ENCODE results near the gene PKN1. TPM values are rescaled to one million over a fixed set of nuclear protein-coding genes. Genes with fewer than 3 reads are reported as not detected.

PKN1 gene
- total and polyA plus RNA-seq, 4 donors = 84.3 to 197 (median 121) TPM

DNA sequence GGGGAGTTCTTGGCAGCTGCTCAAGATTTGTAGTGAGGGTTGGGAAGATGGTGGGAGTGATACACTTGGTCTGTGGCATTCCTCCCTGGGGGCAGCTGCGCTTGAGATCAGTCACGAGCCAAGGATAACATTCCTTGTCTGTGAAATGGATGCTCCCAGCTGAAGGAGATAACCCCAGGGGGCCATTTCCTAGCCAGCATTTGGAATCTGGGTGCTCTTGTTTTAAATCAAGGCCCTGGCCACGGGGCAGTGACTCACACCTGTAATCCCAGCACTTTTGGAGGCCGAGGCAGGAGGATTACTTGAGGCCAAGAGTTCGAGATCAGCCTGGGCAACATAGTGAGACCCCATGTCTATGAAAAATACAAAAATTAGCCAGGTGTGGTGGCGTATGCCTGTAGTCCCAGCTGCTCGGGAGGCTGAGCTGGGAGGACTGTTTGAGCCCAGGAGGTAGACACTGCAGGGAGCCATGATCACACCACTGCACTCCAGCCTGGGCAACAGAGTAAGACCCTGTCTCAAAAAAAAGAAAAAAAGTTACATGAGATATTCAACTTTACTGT, 4.6 kb downstream of the PKN1 start:
- Histone ChIP-seq H3K27ac (ENCODE audit: low read depth in 1 of 2, low read length in 1 of 2) (no peak overlapping the region), H3K36me3 (ENCODE audit: control insufficient read depth in 4 of 4, insufficient read depth in 4 of 4, low read length in 4 of 4) (peaks cover 0 to 8% (median 6%) of the 10 kb centered on the region in 4 donors), H3K4me3 (no peak overlapping the region), H3K4me1 (ENCODE audit: control insufficient read depth in 5 of 5, insufficient read depth in 5 of 5, low read length in 5 of 5) (peaks cover 0 to 23% (median 10%) of the 10 kb centered on the region in 5 donors), H3K9me3 (ENCODE audit: control insufficient read depth in 4 of 4, insufficient read depth in 3 of 4, low read length in 3 of 4) (no peaks in the 10 kb centered on the region), H3K27me3 (ENCODE audit: control insufficient read depth in 3 of 3, insufficient read depth in 3 of 3, low read length in 2 of 3) (no peaks in the 10 kb centered on the region), H3K9ac (ENCODE audit: insufficient read depth in 1 of 2, low read length in 2 of 2) (no peak overlapping the region)
- ATAC-seq (ENCODE audit: insufficient read depth, low FRiP score) = no peak
- TF ChIP-seq, protein P1, sequence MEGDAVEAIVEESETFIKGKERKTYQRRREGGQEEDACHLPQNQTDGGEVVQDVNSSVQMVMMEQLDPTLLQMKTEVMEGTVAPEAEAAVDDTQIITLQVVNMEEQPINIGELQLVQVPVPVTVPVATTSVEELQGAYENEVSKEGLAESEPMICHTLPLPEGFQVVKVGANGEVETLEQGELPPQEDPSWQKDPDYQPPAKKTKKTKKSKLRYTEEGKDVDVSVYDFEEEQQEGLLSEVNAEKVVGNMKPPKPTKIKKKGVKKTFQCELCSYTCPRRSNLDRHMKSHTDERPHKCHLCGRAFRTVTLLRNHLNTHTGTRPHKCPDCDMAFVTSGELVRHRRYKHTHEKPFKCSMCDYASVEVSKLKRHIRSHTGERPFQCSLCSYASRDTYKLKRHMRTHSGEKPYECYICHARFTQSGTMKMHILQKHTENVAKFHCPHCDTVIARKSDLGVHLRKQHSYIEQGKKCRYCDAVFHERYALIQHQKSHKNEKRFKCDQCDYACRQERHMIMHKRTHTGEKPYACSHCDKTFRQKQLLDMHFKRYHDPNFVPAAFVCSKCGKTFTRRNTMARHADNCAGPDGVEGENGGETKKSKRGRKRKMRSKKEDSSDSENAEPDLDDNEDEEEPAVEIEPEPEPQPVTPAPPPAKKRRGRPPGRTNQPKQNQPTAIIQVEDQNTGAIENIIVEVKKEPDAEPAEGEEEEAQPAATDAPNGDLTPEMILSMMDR (IDR thresholded peaks at IDR 0.05; ENCODE audit: control extremely low read depth, extremely low read depth) = no peak
- 93 to 94% methylated on average over 7 of the region's 7 CpGs for WGBS, 2 donors
- DNase-seq = no peak

DNA sequence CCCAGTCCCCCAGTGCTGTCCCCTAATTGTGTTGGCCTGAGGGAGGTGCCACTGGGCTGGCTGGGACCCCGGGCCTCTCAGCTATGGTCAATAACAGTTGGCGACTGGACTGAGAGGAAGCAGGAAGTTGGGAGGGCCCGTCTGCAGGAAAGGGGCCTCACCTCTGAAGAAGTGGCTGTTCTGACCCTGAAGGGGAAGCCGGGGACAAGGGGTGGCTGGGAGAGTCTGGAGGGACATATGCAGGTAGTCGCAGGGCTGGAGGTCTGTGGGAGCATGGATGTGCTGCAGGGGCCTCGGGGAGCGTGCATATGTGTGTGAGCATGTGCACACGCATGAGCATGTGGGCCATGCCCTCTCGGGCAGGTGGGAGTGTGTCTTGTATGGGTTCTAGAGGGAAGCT, 5.9 kb downstream of the PKN1 start:
- H3K4me3 ChIP-seq = no peak overlapping the region
- H3K9me3 ChIP-seq (ENCODE audit: control insufficient read depth in 4 of 4, insufficient read depth in 3 of 4, low read length in 3 of 4) = no peaks in the 10 kb centered on the region
- ATAC-seq (ENCODE audit: insufficient read depth, low FRiP score) (no peak), DNase-seq (no peak)
- H3K27ac ChIP-seq (ENCODE audit: low read depth in 1 of 2, low read length in 1 of 2) = peak overlapping the region in 1 of 2 donors; percentile 43
- peaks cover 6 to 22% (median 17%) of the 10 kb centered on the region in 4 donors for H3K36me3 ChIP-seq (ENCODE audit: control insufficient read depth in 4 of 4, insufficient read depth in 4 of 4, low read length in 4 of 4)
- TF ChIP-seq, protein P1 (IDR thresholded peaks at IDR 0.05; ENCODE audit: control extremely low read depth, extremely low read depth) = no peak
- no peak overlapping the region for H3K9ac ChIP-seq (ENCODE audit: insufficient read depth in 1 of 2, low read length in 2 of 2)
- 33 to 44% methylated on average over 9 of the region's 9 CpGs for WGBS, 2 donors
- H3K4me1 ChIP-seq (ENCODE audit: control insufficient read depth in 5 of 5, insufficient read depth in 5 of 5, low read length in 5 of 5) = peaks cover 0 to 19% (median 8%) of the 10 kb centered on the region in 5 donors
- H3K27me3 ChIP-seq (ENCODE audit: control insufficient read depth in 3 of 3, insufficient read depth in 3 of 3, low read length in 2 of 3) = no peaks in the 10 kb centered on the region

DNA sequence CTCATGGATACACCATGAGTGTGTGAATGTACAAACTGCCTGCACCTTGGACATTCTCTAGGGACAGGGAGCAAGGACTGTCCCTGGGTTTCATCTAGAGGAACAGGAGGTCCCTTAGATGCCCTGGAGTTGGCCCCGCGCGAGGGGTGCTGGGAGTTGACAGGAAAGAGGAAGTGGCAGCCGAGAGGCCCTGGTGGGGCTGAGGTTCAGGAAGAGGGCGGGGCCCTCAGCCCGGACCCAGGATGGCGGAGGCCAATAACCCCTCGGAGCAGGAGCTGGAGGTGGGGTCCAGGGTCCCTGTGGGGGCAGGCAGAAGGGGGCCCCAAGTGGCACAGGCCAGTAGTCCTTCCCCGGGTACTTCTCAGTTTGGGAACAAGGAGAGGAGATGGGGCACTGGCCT, 6.9 kb downstream of the PKN1 start:
- Histone ChIP-seq H3K27ac (ENCODE audit: low read depth in 1 of 2, low read length in 1 of 2) (peak overlapping the region; percentile 41 to 43), H3K36me3 (ENCODE audit: control insufficient read depth in 4 of 4, insufficient read depth in 4 of 4, low read length in 4 of 4) (peaks cover 15 to 32% (median 23%) of the 10 kb centered on the region in 4 donors), H3K4me3 (peak overlapping the region; percentile 32), H3K4me1 (ENCODE audit: control insufficient read depth in 5 of 5, insufficient read depth in 5 of 5, low read length in 5 of 5) (peaks cover 0 to 9% (median 8%) of the 10 kb centered on the region in 5 donors), H3K9ac (ENCODE audit: insufficient read depth in 1 of 2, low read length in 2 of 2) (no peak overlapping the region), H3K9me3 (ENCODE audit: control insufficient read depth in 4 of 4, insufficient read depth in 3 of 4, low read length in 3 of 4) (no peaks in the 10 kb centered on the region), H3K27me3 (ENCODE audit: control insufficient read depth in 3 of 3, insufficient read depth in 3 of 3, low read length in 2 of 3) (no peaks in the 10 kb centered on the region)
- ATAC-seq (ENCODE audit: insufficient read depth, low FRiP score) = peak; percentile 48
- 10 to 29% methylated on average over 9 of the region's 9 CpGs for WGBS, 2 donors
- DNase-seq = peak; percentile 44 to 60 (median 55)
- TF ChIP-seq, protein P1 (IDR thresholded peaks at IDR 0.05; ENCODE audit: control extremely low read depth, extremely low read depth) = no peak

All from lung (tissue), 12 donors.